Inflammatory macrophage treated with lipopolysaccharide for 4 hours (primary cell): Measurements from ENCODE around the gene ZNF311.
"Not testable (repeated sequence)": the region's sequence is repeated elsewhere in the genome, so short reads cannot be mapped to it uniquely, and the experiment has no call there.

Source experiments
- DNase-seq: peaks from one replicate; pipeline ENCODE4 v3.0.0-alpha.2; 2020

Gene ZNF311

DNA sequence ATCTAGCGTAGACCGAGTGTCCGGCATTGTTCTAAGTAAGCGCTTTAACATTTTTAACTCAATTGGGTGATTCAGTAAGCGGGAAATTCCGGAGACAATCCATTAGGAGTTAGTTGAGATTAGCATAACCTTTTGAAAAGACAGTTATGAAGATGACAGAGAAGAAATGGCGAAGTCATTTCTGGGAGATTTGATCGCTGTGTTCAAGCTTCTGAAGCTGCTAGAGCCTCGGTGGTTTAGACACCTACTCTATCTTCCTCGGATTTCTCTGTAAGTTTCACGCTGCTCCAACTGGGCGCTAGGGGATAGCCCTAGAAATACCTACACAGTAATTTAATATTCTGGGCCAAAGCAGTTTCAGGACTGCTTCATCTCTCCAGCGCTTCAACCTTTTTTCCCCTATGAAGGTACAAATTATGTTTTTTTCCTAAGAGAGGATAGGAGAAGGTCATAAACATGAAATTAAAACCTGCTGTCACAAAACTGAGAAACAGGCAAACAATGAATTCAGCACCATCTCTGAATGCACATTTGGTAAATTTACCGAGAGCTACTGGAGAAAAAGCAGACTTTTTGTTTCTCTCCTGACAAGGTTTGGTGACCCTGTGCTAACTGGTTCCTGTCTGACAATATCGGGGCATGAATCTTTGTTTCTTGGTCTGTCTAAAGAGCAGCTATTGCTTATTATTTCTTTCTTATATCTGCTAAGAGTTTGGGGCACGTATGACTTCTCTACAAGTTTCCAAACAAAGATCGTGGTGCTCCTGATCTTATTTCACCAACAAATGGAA, 22.4 kb downstream of the ZNF311 start:
- peak; percentile 46 for DNase-seq

DNA sequence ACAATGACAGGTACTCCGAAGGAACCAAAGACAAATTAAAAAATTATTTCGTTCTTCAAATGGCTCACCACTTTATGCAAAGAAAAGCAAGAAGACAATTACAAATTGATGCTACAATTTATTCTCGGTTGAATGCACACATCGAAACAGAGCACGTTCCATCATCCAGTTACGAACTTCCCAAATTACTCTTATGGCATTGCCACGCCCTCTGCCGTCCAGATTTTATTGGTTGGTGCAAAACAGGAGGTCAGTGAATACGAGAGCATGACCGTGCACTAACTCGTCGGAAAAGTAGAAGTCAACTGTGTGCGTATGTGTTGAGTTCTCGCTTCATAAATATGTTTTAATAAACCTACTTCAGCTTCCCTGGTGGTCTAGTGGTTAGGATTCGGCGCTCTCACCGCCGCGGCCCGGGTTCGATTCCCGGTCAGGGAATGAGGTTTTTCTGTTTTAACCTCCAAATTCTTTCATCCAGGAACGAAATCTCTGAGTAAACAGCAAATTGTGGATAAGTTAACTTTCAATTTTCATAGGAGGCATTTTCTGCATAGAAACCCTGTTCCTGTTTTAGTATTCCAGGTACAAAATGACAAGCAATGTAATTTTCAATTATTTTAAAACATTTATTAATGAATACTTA, 23.2 kb downstream of the ZNF311 start:
- DNase-seq = peak; percentile 97

DNA sequence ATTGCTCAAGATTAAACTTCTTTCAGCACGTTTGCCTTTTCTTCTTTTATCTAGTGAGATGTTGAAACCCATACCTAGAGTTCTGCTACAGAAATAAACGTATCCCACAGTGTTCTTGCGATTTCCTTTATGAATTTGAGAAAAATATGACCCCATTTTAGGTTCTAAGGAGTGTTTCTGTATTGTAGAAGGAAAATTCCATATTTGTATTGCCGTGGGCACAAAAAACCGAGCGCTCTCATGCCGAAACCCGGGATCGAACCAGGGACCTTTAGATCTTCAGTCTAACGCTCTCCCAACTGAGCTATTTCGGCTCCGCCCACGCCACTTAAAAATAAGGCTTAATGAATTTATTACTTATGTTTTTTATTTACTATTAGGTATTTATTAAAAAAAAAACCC, 23.7 kb downstream of the ZNF311 start:
- peak; percentile 73 for DNase-seq

DNA sequence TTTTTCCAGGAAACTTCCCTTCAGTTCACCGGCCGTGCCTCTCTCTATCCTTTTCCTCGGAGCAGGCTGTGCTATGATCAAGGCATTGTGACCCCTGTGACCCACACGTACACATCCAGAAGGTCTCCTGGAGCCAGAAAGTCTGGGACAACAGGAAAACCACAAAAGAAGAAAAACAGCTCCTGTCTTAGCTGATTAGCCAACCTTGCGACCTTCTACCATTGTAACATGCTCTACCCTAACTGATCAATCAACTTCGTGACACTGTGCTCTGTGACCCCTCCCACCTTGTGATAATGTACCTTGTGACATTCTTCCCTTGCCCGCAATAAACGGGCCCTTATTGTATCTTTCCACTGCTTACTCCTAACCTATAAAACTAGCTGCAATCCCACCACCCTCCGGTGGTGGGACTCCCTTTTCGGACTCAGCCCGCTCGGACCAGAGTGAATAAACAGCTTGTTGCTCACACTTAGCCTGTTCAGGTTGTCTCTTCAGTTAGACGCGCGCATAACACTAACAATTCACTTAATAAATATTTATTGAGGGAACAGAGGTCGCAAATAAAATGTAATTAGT, 24.2 kb downstream of the ZNF311 start:
- peak; percentile 65 for DNase-seq

DNA sequence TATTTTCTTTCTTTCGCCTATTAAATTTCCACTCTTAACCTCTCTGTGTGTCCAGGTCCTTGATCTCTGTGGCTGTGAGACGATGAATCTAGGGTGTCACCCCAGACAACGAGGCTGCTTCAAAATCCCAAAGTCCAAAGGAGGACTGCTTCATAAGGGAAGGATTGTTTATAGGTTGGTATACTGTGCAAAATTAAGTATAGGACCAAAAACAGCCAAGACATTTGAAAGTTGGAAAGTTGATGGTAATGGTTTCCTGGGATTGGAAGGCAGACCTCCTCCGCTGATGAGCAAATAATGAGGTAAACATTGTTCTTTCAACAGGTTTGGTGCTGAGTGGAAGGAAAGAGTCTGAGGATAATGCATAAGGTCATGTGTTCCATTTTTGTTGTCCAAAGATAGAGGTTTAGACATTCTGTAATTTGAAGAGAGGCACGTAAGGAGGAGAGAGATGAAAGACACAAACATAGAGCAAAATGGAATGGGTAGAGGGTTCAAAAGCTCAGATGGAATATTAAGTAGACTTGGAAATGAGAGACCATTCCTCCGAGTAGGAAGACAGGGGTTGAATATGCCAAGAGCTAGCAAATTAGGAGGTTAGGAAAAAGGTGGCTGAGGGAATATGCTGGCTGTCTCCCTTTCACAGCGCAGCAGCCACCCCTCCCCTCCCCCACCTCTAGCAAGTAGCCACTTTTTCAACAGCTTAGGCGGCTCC, 24.8 kb downstream of the ZNF311 start:
- no peak for DNase-seq

DNA sequence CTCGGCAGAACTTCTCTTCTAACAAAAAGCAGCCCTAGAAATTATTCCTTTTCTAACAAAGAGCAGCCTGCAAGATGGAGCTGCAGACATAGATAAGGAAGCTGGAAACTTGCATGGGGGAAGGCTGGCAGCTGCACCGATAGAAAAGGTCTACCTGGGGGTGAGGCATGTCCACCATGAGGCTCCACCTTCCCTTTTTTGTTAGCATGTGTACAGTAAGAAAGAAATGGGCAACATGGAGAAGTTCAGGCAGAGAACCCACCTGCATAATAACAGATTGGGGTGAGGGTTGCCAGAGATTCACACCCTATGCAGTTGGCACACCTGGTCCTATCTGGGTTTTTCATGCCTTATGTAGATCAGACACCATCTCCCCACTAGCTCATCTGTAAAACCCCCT, 25.4 kb downstream of the ZNF311 start:
- DNase-seq = no peak

DNA sequence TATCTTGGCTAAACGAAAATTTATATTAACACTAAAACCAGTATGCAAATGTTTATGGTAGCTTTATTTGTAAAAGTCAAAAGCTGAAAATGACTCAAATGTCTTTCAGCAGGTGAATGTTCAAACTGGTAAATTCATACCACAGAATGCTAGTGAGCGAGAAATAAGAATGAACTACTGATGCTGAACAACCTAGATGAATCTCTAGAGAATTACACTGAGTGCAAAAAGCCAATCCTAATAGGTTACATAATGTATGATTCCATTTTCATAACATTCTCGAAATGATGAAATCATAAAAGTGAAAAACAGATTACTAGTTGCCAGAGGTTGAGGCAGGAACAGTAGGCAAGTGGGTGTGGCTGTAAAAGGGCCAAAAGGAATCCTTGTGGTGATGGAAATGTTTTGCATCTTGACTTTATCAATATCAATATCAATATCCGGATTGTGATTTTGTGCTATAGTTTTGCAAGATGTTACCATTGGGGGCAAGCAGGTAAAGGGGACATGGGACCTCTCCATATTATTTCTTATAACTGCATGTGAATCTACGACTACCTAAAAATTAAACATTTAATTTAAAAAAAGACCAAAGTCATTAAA, 26.1 kb downstream of the ZNF311 start:
- DNase-seq = peak; percentile 35

DNA sequence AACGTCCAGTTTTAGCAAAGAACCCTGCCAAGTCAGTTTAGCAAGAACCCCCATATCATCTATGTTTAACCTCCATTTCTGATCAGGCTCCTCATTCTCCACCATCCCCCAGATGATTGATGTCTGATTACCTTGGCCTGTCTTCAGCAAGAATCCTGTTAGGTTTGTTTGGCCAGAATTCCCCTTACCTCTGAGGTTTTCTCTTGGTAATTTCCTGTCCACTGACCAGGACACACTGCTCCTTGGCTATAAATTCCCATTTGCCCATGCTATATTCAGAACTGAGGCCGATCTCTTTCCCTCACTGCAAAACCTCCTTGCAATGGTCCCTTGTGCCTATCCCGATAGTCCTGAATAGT, 27.0 kb downstream of the ZNF311 start:
- DNase-seq = no peak

DNA sequence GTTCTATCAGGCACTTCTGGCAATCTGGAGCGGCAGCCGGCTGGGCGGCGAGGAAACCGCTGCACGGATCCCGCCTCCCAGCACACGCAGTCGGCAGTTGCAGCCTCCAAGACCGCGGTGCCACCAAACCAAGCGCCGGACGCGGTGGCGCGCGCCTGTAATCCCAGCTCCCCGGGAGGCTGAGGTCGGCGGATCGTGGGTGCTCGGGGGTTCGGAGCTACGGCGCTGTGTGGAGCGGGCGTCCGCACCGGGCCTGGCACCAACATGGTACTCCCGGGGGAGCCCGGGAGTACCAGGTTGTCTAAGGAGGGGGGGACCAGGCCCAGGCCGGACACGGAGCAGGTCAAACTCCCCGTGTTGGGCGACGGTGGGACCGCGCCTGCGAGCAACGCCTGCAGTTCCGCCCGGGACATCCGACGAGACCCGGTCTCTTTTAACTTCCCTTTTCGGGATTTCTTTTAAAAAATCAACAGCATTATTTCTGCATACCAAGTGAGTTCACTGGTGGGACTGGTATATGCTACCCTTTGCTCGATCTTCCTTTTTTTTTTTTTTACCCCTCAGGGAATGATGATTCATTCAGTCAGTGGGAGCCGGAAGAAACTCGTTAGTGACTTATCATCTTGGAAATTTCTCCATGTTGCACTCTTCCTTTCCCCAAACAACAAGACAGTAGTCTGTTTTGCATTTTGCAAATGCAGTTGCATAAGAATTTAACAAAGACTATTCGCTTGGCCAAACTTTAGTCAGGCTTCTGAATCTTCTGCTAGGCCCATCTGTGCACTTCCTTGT, 27.6 kb downstream of the ZNF311 start:
- peak; percentile 84 for DNase-seq

DNA sequence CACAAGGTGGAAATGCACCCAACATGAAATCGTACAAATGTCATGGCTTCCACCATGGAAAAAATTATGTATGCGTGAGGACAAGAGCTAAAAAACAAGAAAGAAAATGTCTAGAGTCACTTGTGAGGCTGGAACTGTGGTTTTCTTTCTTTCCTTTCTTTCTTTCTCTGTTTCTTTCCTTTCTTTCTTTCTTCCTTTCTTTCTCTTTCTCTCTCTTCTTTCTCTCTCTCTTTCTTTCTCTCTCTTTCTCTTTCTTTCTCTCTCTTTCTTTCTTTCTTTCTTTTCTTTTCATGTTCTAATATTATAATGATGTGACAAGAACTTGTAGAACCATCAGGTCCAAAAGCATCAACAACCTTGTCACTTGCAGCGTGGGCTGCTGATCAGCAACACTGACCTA, 28.4 kb downstream of the ZNF311 start:
- no peak for DNase-seq

DNA sequence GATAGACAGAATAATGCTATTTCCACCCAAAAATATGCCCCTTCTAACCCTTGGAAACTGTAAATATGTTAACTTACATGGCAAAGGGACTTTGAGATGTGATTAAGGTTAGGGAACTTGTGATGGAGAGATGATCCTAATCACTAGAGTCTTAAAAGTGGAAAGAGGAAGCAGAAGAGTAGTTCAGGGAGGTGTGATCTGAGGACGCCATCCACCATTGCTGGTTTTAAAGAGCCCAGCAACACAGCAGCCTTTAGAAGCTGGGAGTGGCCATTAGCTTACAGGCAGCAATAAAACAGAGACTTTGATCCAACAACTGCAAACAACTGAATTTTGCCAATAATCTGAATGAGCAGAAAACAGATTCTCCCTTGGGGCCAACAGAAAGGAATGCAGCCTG, 30.6 kb downstream of the ZNF311 start:
- no peak for DNase-seq

DNA sequence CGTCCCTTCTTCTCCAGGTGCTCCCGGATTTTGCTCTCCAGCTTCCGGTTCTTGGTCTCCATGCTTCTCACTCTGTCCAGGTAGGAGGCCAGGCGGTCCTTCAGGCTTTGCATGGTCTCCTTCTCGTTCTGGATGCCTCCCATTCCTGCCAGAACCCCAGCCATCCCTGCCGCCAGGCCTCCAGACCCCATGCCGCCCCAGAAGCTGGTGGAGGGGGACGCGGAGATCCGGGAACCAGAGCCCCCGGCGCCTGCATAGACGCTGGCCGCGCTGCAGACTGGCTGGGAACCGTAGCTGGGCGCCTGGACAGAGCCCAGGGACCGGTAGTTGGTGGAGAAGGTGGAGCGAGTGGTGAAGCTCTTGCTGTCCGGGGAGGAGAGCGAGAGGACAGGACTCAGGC, 35.1 kb downstream of the ZNF311 start:
- DNase-seq = not testable (repeated sequence)

DNA sequence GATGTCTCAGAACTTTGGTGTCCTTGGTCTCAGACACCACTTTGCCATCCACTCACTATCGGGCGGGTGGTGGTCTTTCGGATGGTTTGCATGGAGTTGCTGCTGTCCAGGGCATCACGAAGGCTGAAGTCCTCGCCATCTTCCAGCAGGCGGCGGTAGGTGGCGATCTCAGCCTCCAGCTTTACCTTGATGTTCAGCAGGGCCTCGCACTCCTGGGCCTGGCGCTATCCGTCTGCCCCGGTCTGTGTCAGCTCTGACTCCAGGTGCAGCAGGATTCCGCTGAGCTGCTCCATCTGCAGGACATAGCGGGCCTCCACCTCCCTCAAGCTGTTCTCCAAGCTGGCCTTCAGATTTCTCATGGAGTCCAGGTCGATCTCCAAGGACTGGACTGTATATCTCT, 36.0 kb downstream of the ZNF311 start:
- no peak for DNase-seq

DNA sequence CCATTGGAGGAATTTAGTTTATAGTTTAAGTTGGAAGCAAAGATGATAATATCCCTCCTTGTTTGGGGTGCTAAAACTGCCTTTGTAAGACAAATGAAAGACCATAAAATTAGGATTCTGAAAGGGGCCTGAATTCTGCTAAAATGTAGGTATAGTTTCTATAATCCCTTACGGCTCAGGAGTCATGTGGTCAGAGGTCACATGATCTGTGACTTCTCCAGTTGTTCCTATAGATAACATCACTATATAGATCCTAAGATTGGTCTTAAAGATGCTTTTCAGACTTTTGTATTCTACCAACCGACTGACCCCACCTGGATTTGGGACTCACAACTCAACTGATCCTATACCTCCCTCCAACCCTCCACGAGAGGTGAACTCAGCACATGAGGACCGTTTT, 36.6 kb downstream of the ZNF311 start:
- no peak for DNase-seq

DNA sequence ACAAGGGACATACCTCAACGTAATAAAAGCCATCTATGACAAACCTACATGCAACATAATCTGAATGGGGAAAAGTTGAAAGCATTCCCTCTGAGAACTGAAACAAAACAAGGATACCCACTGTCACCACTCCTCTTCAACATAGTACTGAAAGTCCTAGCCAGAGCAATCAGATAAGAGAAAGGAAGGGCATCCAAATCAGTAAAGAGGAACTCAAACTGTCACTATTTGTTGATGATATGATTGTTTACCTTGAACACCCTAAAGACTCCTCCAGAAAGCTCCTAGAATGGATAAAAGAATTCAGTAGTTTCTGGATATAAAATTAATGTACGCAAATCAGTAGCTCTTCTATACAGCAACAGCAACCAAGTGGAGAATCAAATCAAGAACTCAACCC, 39.4 kb downstream of the ZNF311 start:
- DNase-seq = no peak

DNA sequence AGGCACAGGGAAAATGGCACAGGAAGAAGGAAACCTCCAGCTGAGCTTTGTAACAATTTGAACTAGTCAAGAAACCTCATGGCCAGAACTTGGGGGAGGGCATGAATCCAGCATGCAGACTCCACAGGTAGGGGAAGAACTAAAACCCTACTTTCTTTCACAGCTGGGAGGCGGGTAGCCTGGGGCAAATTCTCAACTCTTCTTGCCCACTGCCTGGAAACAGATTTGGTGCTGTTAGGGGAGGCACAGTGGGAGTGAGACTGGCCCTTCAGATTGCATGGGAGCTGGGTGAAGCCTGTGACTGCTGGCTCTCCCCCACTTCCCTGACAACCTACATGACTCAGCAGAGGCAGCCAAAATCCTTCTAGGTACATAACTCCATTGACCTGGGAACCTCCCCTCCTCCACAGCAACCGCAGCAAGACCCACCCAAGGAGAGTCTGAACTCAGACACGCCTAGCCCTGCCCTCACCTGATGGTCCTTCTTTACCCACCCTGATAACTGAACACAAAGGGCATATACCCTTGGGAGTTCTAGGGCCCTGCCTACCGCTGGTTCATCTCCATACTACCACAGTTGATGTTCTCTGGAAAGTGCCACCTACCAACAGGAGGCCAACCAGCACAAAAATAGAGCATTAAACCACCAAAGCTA, 44.1 kb downstream of the ZNF311 start:
- DNase-seq = no peak

DNA sequence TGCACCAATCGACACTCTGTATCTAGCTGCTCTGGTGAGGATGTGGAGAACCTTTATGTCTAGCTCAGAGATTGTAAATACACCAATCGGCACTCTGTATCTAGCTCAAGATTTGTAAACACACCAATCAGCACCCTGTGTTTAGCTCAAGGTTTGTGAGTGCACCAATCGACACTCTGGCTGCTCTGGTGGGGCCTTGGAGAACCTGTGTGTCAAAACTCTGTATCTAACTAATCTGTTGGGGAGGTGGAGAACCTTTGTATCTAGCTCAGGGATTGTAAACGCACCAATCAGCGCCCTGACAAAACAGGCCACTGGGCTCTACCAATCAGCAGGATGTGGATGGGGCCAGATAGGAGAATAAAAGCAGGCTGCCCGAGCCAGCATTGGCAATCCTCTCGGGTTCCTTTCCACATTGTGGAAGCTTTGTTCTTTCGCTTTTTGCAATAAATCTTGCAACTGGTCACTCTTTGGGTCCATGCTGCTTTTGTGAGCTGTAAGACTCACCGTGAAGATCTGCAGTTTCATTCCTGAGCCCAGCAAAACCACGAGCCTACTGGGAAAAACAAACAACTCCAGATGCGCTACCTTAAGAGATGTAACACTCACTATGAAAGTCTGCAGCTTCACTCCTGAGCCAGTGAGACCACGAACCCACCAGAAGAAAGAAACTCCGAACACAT, 46.4 kb downstream of the ZNF311 start:
- not testable (repeated sequence) for DNase-seq

DNA sequence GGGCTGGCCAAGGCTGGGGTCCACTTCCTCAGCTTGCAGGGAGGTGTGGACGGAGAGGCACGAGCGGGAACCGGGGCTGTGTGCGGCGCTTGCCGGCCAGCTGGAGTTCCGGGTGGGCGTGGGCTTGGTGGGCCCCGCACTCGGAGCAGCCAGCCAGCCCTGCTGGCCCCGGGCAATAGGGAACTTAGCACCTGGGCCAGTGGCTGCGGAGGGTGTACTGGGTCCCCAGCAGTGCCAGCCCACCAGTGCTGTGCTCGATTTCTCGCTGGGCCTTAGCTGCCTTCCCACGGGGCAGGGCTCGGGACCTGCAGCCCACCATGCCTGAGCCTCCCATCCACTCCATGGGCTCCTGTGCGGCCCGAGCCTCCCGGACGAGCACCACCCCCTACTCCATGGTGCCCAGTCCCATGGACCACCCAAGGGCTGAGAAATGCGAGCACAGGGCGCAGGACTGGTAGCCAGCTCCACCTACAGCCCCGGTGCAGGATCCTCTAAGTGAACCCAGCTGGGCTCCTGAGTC, 47.3 kb downstream of the ZNF311 start:
- DNase-seq = not testable (repeated sequence)

DNA sequence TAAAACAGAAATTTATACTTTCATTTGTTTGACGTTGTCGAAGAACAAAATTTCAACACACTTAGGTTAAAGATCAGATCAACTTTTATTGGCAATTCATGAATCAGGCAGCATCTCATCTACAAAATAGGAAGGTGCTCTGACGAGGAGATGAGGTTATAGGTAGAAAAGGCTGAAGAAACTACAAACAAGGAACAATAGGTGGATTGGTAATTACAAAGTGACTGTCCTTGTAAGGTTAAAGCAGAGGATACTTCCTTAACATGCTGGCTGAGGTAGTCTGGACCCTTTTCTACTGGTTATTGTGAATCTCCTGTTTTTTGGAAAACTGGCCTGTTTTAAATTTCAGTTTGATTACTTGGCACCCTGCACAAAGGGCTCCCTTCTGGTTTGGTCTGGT, 48.8 kb downstream of the ZNF311 start:
- no peak for DNase-seq

DNA sequence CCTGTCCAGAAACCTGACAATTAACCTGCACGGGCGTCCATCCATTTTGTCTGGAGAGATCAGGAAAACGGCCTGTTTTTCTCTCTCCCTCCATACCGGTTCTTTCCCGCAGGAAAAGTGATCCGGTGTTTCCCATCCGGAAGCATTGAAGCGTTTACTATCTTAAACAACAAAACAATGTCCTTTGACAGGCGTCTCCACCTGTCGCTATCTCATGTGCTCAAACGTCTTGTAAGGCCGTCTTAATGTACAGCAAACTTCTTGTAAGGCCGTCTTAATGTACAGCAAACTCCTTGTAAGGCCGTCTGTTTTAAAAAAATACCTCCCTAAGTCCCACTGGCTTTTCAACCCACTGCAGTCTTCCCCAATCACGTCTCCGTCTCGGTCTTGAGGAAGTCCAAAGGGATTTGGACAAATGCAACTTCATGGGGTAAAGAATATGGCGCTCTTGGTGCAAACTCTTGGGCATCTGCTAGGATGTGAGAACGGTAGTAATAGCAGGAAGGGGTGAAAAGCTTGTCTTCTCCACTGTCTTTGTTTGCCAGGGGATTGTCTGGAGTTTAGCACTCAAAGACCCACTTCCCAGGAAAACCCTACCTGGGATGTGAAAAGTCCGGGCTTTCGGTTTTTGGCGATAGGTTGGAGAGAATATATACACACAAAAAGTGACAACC, 51.4 kb downstream of the ZNF311 start:
- DNase-seq = no peak
